Inflammatory macrophage (primary cell): ENCODE measurements around the gene NRARP.
A peak's percentile ranks its signal among the peaks of the same experiment; 100 is the strongest.
"Not testable (repeated sequence)": the region's sequence is repeated elsewhere in the genome, so short reads cannot be mapped to it uniquely, and the experiment has no call there.

ENCODE experiments used
- DNase-seq, 2 donors: peaks; one replicate each; pipeline ENCODE4 v3.0.0-alpha.2; 2020 to 2022
- total RNA-seq, 18 experiments: gene quantifications; one replicate each; lab custom pipeline; 2026; ENCODE audit warnings: mixed read lengths in 6 of 18, inconsistent platforms in 2 of 18; lab: John Stamatoyannopoulos, UW

The NRARP gene, protein sequence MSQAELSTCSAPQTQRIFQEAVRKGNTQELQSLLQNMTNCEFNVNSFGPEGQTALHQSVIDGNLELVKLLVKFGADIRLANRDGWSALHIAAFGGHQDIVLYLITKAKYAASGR
- 0 to 0.63 (median 0.22) reads per million in 18 experiments for total RNA-seq

DNA sequence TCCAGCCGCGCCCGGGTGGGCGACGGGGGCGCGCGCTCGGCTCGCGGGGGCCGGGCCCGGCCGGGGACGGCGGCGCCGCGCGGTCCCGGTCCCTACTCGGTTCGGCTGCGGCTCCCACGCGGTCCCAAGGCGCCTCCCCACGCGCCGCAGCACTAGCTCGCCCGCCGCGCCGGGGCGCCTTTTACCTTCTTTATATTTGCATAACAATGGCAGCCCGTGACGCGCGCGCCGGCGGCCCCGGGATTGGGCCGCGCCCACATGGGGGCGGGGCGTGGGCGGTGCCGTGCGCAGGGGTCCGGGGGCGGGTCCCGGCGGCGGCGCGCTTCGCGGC lies at the start of gene NRARP:
Gene NRARP (minus strand): TSS at position 154 of the 331 bp plus-strand sequence. CDS start 343 bp downstream, outside the sequence.
- peak; percentile 70 to 86 for DNase-seq

DNA sequence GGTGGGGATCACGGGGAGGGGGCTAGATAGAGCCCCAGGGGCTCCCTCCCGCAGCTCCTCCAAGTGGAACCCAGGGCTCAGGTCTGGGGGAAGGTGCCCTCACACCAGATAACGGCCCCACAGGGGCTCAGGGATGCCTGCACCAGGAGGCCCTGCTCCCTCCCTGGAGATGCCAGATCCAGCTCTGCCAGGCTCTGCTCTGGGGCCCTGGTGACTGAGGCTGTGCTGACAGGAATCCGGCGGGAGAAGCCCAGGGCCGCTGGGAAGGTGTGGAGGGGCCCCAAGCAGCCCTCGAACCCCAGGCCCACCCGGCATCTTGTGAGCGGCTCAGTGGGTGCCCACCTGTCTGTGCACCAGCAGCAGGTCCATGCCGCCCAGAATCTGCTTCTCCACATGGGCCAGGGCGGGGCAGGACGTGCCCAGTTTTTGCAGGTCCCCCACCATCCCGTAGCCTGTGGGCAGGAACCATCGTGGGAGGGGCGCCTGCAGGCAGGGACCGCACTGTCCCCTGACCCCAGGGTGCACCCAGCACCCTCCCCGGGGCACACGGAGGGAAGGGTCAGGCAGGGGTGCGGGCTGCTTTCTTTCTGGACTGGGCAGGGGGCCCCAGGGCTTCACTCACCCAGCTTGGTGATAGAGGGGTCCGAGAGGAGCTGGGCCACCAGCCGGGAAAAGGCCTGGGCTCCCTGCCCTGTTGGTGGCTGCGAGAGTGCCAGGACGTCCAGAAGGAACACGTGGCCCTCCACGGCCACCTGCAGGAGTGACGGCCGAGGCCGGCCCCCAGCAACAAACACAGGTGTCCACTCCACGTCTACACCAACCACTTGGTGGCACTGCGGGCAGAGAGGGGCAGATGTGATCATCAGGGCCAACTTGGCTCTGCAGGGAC lies 48.9 kb upstream of the NRARP start:
- no peak for DNase-seq

DNA sequence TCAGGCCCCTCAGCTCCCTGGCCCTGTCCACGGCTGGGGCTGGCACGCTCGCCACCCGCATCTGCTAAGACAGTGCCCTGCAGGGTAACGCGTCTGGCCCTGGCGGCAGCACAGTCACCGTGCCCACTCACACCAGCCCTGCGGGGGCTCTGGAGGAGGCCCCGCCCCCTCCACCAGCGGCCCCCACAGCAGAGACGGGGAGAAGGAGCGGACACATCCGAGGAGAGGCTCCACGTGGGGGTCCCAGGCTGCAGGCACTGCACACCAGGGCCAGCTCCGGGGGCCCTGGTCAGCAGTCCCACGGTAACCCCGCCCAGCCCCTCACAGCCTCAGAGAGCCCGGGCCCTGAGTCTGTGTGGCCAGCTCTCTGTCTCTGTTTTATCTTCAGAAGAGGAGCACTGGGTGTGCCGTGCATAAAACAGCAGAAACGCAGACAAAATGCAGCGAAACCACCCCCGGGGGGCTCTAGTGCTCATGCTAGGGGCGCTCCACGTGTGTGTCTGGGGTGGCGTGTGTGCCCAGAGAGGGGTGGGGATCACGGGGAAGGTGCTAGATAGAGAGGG lies 47.5 kb upstream of the NRARP start:
- no peak for DNase-seq

DNA sequence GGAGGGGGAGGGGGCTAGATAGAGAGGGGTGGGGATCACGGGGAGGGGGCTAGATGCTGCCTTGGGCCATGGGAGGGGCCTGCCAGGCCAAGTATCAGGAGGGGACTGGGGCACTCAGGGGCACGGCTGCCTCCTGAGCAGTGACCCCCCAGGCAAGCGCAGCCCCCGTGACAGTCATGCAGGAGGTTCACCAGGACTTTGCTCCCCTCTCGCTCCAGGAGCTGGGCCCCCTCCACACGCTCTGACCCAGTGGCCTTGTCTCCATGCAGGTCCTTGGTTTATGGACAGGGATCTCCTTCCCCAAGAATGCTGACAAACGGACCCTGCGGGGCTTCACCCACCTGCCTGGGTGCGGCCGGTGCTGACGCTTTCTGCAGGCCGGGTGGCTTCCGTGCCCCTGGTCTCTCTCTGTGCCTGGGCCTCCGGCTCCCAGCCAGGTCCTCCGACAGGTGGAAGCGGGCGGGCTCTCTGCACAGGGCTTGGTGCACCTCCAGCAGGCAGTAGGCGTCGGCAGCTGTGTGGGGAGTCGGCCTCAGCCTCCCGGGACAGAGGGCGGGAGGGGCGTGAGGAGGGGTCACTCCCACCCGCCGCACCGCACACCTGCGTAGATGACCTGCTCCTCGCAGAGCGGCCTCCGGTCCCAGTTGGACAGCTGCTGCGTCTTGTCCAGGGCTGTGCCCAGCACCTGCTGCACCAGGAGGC lies 46.8 kb upstream of the NRARP start:
- DNase-seq = no peak

DNA sequence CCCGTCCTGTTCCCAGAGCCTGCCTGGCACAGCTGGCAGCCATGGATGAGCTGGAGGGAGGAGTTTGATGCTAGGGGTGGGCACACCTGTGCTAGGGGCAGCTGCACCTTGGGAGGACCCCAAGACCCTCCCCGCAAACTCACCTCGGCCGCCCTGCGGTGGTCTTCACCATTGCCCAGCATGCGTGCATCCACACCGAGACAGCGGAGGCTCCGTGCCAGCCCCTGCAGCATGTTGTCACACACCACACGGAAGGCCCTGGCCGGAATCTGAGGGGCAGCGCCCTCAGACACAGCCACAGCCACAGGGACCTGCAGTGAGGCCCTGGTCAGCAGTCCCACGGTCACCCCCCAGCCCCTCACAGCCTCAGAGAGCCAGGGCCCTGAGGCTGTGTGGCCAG lies 45.9 kb upstream of the NRARP start:
- no peak for DNase-seq

DNA sequence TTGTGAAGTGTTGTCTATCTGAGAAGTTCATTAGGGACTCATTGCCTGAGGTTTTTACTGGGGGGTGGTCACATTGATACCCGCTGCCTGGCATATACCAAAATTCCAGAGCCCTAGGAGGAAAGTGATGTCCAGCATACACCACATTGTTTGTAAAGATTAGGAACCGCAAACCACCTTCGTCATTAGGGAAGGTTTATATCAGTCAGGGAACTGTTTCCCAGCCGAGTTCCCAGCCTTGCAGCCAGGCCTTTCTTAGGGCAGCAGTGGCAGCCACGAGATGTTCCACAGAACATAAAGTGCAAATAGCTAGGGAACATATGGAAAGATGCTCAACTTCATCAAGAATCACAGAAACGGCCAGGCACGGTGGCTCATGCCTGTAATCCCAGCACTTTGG lies 40.4 kb upstream of the NRARP start:
- no peak for DNase-seq

DNA sequence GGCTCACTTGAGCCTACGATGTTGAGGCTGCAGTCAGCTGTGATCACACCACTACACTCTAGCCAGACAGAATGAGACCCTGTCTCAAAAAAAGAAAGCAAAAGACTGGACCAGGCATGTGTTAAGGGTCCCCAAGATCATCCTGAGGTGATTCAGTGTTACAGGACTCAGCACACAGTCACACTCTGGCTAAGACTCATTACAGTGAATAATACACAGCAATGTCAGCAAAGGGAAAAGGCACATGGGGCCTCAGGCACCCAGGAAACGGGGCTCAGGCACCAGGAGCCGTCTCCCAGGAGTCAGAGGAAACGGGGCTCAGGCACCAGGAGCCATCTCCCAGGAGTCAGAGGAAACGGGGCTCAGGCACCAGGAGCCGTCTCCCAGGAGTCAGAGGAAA lies 39.2 kb upstream of the NRARP start:
- DNase-seq = no peak

DNA sequence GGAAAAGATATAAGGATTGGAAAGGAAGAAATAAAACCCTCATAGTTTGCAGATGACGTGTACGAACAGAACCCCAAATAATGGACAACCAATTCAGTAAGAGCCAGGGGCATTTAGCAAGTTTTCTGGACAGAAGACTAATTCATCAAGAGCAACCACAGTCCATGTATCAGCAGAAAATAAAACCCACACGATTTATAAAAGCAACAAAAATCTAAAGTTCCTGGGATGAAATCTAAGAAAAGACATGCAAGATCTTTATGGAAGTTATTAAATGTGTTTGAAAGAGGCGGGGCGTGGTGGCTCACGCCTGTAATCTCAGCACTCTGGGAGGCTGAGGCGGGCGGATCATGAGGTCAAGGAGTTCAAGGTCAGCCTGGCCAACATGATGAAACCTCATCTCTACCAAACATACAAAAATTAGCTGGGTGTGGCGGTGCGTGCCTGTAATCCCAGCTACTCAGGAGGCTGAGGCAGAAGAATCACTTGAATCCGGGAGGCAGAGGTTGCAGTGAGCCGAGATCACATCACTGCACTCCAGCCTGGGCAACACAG lies 37.9 kb upstream of the NRARP start:
- not testable (repeated sequence) for DNase-seq

DNA sequence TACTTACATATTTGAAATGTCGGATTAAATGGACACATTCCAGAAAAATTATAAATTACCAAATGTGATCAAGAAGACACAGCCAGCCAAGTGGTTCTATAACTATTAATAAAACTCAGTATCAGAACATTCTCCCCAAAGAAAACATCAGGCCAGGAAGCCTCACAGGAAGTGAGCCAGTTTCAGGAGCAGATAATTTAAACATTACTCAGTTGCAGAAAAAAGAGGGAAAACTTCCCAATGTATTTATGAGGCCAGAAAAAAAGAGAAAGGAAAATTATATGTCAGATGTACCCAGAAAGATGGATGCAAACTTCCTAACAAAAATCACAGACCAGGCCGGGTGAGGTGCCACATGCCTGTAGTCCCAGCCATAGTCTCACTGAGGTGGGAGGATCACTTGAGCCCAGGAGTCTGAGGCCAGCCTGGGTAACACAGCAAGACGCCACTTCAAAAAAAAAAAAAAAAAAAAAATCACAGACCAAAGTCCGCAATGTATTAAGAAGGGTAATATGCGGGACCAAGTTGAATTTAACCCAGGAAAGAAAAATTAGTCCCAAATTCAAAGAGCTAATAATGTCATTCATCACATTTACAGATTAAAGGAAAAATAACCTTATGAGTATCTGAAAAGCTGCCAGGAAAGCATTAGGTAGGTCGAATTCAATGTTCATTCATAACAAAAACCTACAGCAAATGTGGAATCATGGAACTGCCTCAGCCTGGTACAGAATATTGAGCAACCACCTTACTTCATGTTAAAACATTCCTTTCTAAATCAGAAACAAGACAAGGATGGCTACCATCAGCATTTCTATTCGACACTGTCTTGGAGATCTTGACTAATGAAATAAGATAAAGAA lies 37.2 kb upstream of the NRARP start:
- DNase-seq = no peak

DNA sequence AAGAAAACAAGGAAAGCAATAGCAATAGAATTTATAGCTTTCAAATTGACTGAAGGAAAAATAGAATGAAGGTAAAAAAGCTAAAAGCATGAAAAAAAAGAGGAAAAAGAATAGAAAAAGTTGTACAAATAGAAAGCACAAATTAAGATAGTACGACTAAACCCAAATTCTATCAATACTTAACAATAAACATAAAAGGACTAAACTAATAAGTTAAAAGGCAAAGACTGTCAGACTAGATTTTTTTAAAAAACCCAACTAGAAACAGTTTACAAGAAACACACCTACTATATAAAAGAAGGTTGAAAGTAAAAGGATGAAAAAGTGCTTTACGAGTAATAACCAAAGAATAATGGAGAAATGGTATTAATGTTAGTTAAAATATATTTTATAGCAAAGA lies 34.7 kb upstream of the NRARP start:
- no peak for DNase-seq

DNA sequence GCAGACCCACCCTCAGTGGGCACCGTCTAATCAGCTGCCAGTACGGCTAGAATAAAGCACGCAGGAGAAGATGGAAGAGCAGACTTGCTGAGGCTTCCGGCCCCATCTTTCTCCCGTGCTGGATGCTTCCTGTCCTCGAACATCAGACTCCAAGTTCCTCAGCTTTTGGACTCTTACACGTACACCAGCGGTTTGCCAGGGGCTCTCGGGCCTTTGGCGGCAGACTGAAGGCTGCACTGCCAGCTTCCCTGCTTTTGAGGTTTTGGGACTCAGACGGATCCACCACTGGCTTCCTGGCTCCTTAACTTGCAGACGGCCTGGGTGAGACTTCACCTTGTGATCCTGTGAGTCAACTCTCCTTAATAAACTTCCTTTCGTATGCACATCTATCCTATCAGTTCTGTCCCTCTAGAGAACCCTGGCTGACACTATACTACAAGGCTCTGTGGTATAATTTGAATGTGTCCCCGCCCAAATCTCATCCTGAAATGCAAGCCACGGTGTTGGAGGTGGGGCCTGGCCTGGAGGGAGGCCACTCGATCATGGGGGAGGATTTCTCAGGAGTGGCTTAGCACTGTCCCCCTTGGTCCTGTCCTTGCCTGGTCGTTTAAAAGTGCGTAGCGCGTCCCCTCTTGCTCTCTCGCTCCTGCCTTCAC lies 31.1 kb upstream of the NRARP start:
- DNase-seq = no peak

DNA sequence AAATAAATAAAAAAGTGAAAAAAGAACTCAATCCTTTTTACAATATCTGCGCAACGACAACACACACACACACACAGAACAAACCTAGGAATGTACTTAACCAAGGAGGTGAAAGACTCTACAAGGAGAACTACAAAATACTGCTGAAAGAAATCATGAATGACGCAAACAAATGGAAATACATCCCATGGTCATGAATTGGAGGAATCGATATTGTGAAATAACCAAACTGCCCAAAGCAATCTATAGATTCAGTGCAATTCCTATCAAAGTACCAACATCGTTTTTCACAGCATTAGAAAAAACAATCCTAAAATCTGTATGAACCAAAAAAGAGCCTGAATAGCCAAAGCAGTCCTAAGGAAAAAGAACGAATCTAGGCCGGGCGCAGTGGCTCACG lies 29.9 kb upstream of the NRARP start:
- no peak for DNase-seq

DNA sequence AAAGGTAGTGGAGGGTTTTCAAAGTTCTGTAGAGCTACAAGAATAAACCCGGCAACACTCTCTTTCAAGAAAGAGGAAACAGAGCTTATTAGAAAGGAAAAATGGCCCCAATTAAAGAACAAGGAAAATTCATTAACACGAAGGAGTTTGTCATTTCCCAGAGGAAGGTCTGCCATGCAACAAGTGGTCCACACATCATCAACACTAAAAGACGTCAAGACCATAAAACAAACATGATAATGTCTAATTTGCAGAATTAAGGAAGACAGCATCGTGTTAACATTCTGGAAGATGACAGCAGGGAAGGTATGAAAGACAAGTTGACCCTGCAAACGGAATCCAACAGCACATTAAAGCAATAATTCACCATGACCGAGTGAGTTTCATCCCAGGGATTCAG lies 28.6 kb upstream of the NRARP start:
- DNase-seq = no peak

DNA sequence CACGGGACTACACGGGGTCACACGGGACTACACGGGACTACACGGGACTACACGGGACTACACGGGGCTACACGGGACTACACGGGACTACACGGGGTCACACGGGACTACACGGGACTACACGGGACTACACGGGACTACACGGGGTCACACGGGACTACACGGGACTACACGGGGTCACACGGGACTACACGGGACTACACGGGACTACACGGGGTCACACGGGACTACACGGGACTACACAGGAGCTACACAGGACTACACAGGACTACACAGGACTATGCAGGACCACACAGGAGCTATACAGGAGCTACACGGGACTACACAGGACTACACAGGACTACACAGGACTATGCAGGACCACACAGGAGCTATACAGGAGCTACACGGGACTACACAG lies 27.5 kb upstream of the NRARP start:
- not testable (repeated sequence) for DNase-seq

DNA sequence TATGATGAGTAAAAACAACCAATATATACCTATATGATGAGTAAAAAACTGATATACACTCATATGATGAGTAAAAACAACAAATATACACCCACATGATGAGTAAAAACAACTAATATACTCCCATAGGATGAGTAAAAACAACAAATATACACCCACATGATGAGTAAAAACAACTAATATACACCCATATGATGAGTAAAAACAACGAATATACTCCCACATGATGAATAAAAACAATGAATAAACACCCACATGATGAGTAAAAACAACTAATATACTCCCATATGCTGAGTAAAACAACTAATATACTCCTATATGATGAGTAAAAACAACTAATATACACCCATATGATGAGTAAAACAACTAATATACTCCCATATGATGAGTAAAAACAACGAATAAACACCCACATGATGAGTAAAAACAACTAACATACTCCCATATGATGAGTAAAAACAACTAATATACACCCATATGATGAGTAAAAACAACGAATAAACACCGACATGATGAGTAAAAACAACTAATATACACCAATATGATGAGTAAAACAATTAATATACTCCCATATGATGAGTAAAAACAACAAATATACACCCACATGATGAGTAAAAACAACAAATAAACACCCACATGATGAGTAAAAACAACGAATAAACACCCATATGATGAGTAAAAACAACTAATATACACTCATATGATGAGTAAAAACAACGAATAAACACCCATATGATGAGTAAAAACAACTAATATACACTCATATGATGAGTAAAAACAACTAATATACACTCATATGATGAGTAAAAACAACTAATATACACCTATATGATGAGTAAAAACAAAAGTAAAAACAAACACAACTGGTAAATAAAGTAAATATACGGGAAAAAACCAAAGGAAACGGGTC lies 25.8 kb upstream of the NRARP start:
- peak in 1 of 2 donors; percentile 7 for DNase-seq

DNA sequence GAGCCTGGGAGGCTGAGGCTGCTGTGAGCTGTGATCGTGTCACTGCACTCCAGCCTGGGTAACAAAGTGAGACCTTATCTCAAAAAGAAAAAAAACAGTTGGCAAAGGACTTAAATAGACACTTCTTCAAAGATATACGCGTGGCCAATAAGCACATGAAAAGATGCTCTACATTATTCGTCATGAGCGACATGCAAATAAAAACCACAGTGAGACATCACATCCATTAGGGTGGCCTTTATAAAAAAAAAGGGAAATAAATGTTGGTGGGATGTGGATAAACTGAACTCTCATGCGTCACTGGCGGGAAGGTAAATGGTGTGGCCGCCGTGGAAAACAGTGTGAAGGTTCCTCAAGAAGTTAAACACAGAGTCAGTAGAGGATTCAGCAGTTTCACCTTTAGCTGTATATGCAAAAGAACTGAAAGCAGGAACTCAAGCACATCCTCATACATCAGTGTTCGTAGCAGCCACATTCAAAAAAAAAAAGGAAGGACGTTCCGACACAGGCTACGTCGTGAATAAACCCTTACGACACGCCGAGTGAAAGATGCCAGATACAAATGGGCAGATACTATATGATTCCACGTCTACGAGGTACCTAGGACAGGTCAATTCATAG lies 24.5 kb upstream of the NRARP start:
- DNase-seq = peak; percentile 70 to 76

DNA sequence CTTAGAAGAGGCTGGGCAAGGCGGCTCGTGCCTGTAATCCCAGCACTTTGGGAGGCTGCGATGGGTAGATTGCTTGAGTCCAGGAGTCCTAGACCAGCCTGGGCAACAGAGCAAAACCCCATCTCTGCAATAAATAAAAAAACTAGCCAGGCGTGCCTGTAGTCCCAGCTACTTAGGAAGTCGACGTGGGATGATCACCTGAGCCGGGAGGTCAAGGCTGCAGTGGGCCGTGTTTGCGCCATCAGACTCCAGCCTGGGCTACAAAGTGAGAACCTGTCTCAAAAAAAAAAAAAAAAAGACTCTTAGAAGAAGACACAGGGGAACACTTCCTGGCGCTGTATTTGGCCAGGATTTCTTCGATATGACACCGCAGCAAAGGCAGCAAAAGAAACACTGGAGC lies 23.7 kb upstream of the NRARP start:
- no peak for DNase-seq

DNA sequence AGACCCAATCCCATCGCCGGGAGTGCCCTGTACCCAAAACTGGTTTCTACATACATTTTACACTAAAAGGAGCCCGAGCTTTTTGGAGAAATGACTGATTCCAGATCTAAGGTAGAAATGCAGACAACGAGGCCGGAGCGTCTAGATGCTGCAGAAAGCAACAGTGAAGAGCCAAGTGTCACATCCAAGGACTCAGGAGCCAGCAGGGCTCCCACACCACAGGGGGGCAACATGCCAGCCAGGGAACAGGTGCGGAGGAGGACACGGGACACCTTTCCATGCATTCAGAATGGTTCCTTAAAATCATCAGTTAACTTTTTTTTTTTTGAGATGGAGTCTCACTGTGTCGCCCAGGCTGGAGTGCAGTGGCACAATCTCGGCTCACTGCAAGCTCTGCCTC lies 23.1 kb upstream of the NRARP start:
- DNase-seq = no peak

DNA sequence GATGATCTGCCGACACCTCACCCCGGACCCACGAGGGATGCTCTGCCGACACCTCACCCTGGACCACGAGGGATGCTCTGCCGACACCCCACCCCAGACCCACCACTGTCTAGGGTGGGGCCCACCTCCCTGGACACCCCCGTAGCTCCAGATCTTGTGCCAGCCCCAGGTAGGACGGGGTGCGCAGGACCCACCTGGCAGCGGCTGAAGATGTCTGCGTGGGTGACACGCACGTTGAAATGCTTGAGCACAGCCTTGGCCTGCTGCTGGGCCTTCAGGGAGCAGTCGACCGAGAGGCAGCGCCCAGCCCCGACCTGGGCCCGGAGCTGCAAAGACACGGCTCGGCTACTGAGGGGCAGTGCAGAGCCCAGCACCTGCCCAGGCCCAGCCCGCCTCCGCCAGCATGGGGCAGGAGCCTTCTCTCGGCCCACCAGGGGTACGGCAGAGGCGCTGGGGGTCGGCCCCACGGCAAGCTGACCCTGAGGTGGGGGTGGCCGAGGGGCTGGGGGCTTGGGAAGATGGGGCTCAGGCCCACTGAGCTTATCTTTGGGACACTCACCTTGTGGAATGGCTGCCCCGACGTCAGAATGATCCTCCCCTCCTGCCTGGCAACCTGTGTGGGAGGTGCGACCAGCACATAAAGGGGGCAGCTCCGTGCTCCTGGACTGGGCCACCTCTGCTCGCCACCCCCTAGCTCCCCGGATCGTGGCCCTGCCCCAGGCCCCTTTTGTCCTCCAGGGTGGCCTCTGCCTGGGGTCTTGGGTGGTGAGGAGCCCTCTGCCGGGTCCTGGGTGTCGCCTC lies 21.7 kb upstream of the NRARP start:
- no peak for DNase-seq
